Lower leg skin (tissue), 3 donors: ENCODE results near the gene RASA1.

ENCODE experiments used
- CTCF ChIP-seq, 3 donors: fragments of 450-650 bp; IDR thresholded peaks; one replicate each; pipeline ENCODE4 v1.5.1; 2016; ENCODE audit warnings: antibody characterized with exemption in 3 of 3, mild to moderate bottlenecking in 3 of 3, moderate library complexity in 2 of 3
- POLR2A ChIP-seq, 2 donors: fragments of 450-650 bp; IDR thresholded peaks; one replicate each; pipeline ENCODE4 v1.6.1; 2016 to 2017; ENCODE audit warnings: antibody characterized with exemption in 2 of 2, mild to moderate bottlenecking in 1 of 2, moderate library complexity in 1 of 2

DNA sequence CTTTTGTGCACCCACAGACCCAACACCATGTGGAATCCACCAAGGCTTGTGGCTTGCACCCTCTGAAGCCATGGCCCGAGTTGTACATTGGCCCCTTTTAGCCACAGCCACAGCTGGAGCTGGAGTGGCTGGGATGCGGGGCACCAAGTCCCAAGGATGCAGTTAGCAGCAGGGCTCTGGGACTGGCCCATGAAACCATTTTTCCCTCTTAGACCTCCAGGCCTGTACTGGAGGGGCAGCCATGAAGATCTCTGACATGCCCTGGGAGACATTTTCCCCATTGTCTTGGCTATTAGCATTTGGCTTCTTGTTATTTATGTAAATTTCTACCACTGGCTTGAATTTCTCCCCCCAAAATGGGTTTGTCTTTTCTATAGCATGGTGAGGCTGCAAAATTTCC lies 51.8 kb downstream of the RASA1 start:
- TF ChIP-seq CTCF (IDR thresholded peaks at IDR 0.05) (no peak), POLR2A (IDR thresholded peaks at IDR 0.05) (no peak)
